Glutamatergic neuron (in vitro differentiated cells): Measurements from ENCODE around the gene RAB40C. TPM values are rescaled to one million over a fixed set of nuclear protein-coding genes. Genes with fewer than 3 reads are reported as not detected.

Experiments used
- DNase-seq: peaks from one replicate; pipeline ENCODE4 v3.0.0; 2022
- H3K27ac Mint-ChIP-seq: one replicate; pipeline ENCODE4 v1.8.0; 2020; ENCODE audit warnings: mild to moderate bottlenecking, mixed read lengths, inconsistent platforms; ENCODE audit not compliant: unreplicated experiment
- H3K27me3 Mint-ChIP-seq: one replicate; pipeline ENCODE4 v1.8.0; 2020; ENCODE audit warnings: mild to moderate bottlenecking, moderate library complexity, mixed read lengths, inconsistent platforms; ENCODE audit not compliant: unreplicated experiment
- H3K36me3 Mint-ChIP-seq: one replicate; pipeline ENCODE4 v1.8.0; 2020; ENCODE audit warnings: mild to moderate bottlenecking, mixed read lengths, inconsistent platforms; ENCODE audit not compliant: unreplicated experiment
- H3K4me1 Mint-ChIP-seq: one replicate; pipeline ENCODE4 v1.8.0; 2020; ENCODE audit warnings: mild to moderate bottlenecking, low read depth, mixed read lengths, inconsistent platforms; ENCODE audit not compliant: unreplicated experiment
- H3K4me3 Mint-ChIP-seq: one replicate; pipeline ENCODE4 v1.8.0; 2020; ENCODE audit warnings: mild to moderate bottlenecking, mixed read lengths, inconsistent platforms; ENCODE audit not compliant: unreplicated experiment
- H3K9me3 Mint-ChIP-seq: one replicate; pipeline ENCODE4 v1.8.0; 2020; ENCODE audit warnings: mild to moderate bottlenecking, moderate library complexity, mixed read lengths, inconsistent platforms; ENCODE audit not compliant: unreplicated experiment
- CTCF ChIP-seq: fragments of 200-600 bp; sonication (generic); IDR thresholded peaks from one replicate; pipeline ENCODE4 v1.5.0; 2021; ENCODE audit not compliant: partially characterized antibody, unreplicated experiment
- total RNA-seq: library from RNA; stranded (reverse); fragmentation: NEBNext Ultra II Directional; extraction: Animal tissue kit (Norgen Biotek cat#: 25700); gene quantifications from one replicate; pipeline ENCODE4 v1.2.1, GENCODE V29; 2021; ENCODE audit not compliant: unreplicated experiment

RAB40C gene
- total RNA-seq, 1 donor from 2014 or later, result 48.3 TPM

- TF ChIP-seq CTCF, result no peak
- Mint-ChIP-seq H3K27ac (no peak overlapping the region), H3K36me3 (no peaks in the 10 kb centered on the region), H3K4me1 (peaks cover 3% of the 10 kb centered on the region), H3K27me3 (peaks cover 7% of the 10 kb centered on the region), H3K9me3 (peaks cover 2% of the 10 kb centered on the region), H3K4me3 (no peak overlapping the region)
- no peak for DNase-seq
Observed at GRCh38 chr16:666572-666971, 76.7 kb downstream of the RAB40C start.

- H3K4me1 Mint-ChIP-seq, result peaks cover 3% of the 10 kb centered on the region
- H3K27me3 Mint-ChIP-seq, result peaks cover 7% of the 10 kb centered on the region
- no peak overlapping the region for H3K4me3 Mint-ChIP-seq
- peak overlapping the region; percentile 76 for H3K27ac Mint-ChIP-seq
- no peak for TF ChIP-seq CTCF
- no peak for DNase-seq
- H3K9me3 Mint-ChIP-seq, result peaks cover 2% of the 10 kb centered on the region
- no peaks in the 10 kb centered on the region for H3K36me3 Mint-ChIP-seq
Observed at GRCh38 chr16:667113-667779, 77.4 kb downstream of the RAB40C start.

- Mint-ChIP-seq H3K4me3 (peak within 1 kb of the TSS; percentile 65), H3K9me3 (peaks cover 2% of the 10 kb centered on the region), H3K27me3 (peaks cover 3% of the 10 kb centered on the region), H3K36me3 (no peaks in the 10 kb centered on the region), H3K4me1 (peaks cover 2% of the 10 kb centered on the region), H3K27ac (peak within 1 kb of the TSS; percentile 76)
- peak; percentile 96 for DNase-seq
- TF ChIP-seq CTCF, result peak; percentile 77
Observed at GRCh38 chr16:667780-668518, 78.1 kb downstream of the RAB40C start, which contains the start of gene RHOT2. RHOT2 (plus strand) TSS chr16:668132; CDS start chr16:668200, 68 bp downstream.

GRCh38 chr16:668519-669171, 78.8 kb downstream of the RAB40C start:
- Mint-ChIP-seq H3K9me3 (peaks cover 2% of the 10 kb centered on the region), H3K27me3 (peaks cover 2% of the 10 kb centered on the region), H3K36me3 (no peaks in the 10 kb centered on the region), H3K4me1 (peaks cover 2% of the 10 kb centered on the region), H3K27ac (no peak overlapping the region), H3K4me3 (peak overlapping the region; percentile 65)
- no peak for DNase-seq
- no peak for TF ChIP-seq CTCF
